ENCODE data around the gene TMUB1. TPM values are rescaled to one million over a fixed set of nuclear protein-coding genes. Genes with fewer than 3 reads are reported as not detected.

Gene TMUB1
- total RNA-seq, 1 donor from 2014 or later = 40.3 TPM

DNA sequence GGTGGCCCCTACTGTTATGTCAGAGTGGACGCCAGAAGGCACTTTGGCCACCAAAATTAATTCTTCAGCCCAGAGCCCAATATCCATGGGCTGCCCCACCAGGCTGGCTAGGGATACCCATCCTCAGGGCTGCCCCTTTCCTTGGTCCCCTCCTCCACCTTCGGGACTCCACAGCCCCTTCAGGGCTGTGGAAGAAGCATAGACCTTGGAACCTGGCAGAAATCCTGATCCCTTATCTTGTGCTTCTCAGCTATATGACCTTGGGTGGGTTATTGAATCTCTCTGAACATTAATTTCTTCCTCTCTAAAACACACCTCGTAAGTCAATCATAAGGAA, 499 bp upstream of the TMUB1 start:
- Histone ChIP-seq H3K27me3 (no peaks in the 10 kb centered on the region), H3K36me3 (no peaks in the 10 kb centered on the region), H3K9me3 (no peaks in the 10 kb centered on the region), H3K4me3 (peak overlapping the region; percentile 77 to 82), H3K27ac (peak overlapping the region; percentile 97), H3K4me1 (peaks cover 62% of the 10 kb centered on the region)
- no peak for TF ChIP-seq CTCF (IDR thresholded peaks at IDR 0.05)
- TF ChIP-seq POLR2A (IDR thresholded peaks at IDR 0.05) = no peak
- no peak for TF ChIP-seq POLR2AphosphoS5 (IDR thresholded peaks at IDR 0.05; ENCODE audit: insufficient read depth in 1 of 2, low read depth in 1 of 2)
- intact Hi-C loops (cut with DNase I) = loop anchor here (2.0 kb wide), 1 partner anchor 55 kb away; the partner anchor contains the start of gene ABCB8
- no peak for DNase-seq (ENCODE audit: extremely low spot score in 2 of 2)

GRCh38 chr7:151082141-151083070, 887 bp downstream of the TMUB1 start:
- Histone ChIP-seq H3K4me1 (peaks cover 62% of the 10 kb centered on the region), H3K4me3 (peak overlapping the region; percentile 77 to 82), H3K27ac (peak overlapping the region; percentile 97), H3K27me3 (no peaks in the 10 kb centered on the region), H3K36me3 (no peaks in the 10 kb centered on the region), H3K9me3 (no peaks in the 10 kb centered on the region)
- TF ChIP-seq POLR2A (IDR thresholded peaks at IDR 0.05) (no peak), CTCF (IDR thresholded peaks at IDR 0.05) (no peak), POLR2AphosphoS5 (IDR thresholded peaks at IDR 0.05; ENCODE audit: insufficient read depth in 1 of 2, low read depth in 1 of 2) (no peak)
- intact Hi-C loops (cut with DNase I) = loop anchor here (2.0 kb wide), 1 partner anchor 54 kb away; the partner anchor contains the start of gene ABCB8
- no peak for DNase-seq (ENCODE audit: extremely low spot score in 2 of 2)

DNA sequence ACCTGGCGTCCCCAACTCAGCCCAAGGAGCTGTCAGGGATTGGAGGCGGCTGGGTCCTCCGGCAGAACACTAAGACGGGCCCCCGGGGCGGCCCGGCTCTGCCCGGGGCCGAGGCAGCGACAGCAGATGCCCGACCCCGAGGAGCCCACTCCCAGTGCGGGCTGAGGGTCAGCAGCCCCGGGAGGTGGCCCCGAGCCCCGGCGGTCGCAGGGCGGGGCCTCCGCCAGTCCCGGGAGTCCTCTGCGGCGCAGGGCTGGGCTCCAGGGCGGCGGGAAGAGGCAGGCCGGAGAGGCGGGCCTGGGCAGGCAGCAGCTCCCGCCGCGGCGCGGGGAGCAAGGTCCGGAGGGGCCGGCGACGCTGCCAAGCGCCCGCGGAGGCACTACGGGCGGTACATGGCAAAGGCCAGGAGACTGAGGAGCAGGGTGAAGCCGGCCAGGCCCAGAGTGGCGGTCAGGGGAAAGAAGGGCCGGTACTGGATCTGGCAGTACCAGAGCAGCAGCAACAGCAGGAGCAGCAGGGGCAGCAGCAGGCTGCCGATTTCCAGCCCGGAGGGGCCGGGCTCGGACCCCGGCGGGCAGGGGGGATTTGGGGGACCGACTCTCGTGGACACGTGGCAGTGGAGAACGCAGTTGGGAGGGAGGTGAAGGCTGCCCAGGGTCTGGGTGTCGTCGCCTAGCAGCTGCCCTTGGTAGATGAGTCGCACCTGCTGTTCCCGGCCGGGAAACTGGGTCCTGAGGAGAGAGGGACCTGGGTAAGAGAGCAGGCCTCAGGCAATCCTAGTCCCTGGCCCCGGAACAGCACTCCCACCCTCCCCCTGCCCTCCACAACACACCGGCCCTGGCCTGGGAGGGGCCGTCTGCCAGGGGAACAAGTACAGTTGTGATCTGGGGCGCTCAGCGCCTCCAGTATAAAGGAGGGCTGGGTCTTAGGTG, 1.9 kb downstream of the TMUB1 start:
- H3K9me3 ChIP-seq = no peaks in the 10 kb centered on the region
- H3K36me3 ChIP-seq = peaks cover 0 to 3% of the 10 kb centered on the region in 2 donors
- no peaks in the 10 kb centered on the region for H3K27me3 ChIP-seq
- DNase-seq (ENCODE audit: extremely low spot score in 2 of 2) = no peak
- peaks cover 65% of the 10 kb centered on the region for H3K4me1 ChIP-seq
- peak overlapping the region; percentile 97 for H3K27ac ChIP-seq
- TF ChIP-seq POLR2AphosphoS5 (IDR thresholded peaks at IDR 0.05; ENCODE audit: insufficient read depth in 1 of 2, low read depth in 1 of 2) (no peak), CTCF (IDR thresholded peaks at IDR 0.05) (no peak), POLR2A (IDR thresholded peaks at IDR 0.05) (no peak)
- peak overlapping the region; percentile 77 to 82 for H3K4me3 ChIP-seq
- intact Hi-C loops (cut with DNase I) = loop anchor here (2.0 kb wide), 1 partner anchor 53 kb away; the partner anchor contains the start of gene ABCB8

DNA sequence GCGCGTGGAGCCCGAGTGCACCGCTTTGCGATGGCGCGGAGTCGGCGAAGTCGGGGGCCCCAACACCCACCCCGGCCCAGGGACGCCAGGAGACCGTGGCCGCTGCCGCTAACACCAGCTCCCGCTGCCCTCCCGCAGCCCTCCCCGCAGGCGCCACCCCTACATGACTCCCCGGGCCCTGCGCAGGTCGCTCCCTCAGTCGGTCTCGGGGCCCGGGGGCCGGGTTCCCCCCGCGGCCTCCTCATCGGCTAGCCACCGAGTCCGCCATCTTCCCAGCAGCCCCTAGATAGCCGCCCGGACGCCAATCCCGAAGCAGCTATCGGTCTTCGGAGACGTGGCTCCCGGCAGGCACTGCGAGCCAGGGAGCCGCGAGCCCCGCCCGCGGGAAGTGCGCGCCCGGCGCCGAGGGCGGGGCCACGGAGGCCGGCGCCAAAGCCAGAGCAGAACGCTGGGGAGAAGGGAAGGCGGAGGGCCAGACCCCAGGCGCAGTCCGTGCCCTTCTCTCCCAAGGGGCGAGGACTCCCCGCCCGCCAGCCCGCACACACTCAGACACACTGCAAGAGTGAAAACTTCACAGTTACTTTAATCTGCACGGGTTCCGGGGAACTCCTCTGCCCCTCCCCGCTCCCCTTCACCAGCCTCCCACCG, 2.6 kb downstream of the TMUB1 start, which contains the start of gene FASTK:
Gene FASTK, minus strand, starts transcription at position 288 of the 648 bp plus-strand sequence. Its CDS starts 43 bp downstream, at position 245.
- Histone ChIP-seq H3K9me3 (no peaks in the 10 kb centered on the region), H3K27me3 (no peaks in the 10 kb centered on the region), H3K4me3 (peak within 1 kb of the TSS; percentile 77 to 82), H3K36me3 (peaks cover 0 to 11% of the 10 kb centered on the region in 2 donors), H3K4me1 (peaks cover 61% of the 10 kb centered on the region), H3K27ac (peak within 1 kb of the TSS; percentile 97)
- intact Hi-C loops (cut with DNase I) = no loop called here
- DNase-seq (ENCODE audit: extremely low spot score in 2 of 2) = no peak
- TF ChIP-seq POLR2A (IDR thresholded peaks at IDR 0.05) (peak in 1 of 2 donors; percentile 73), POLR2AphosphoS5 (IDR thresholded peaks at IDR 0.05; ENCODE audit: insufficient read depth in 1 of 2, low read depth in 1 of 2) (peak; percentile 79 to 87), CTCF (IDR thresholded peaks at IDR 0.05) (no peak)
